T-helper 1 cell treated with Interleukin-12 subunit alpha and Interleukin-12 subunit beta and Interleukin-4 antibody, amounts not matched to agents 30 μg/mL and 1 μg/mL, for 36 hours (primary cell): Measurements from ENCODE around the gene OR2G6.
"Not testable (repeated sequence)": the region's sequence is repeated elsewhere in the genome, so short reads cannot be mapped to it uniquely, and the experiment has no call there.

Source experiments
- H3K27ac Mint-ChIP-seq: one replicate; pipeline ENCODE4 v1.8.0; 2021; ENCODE audit warnings: mild to moderate bottlenecking, mixed read lengths
- H3K27me3 Mint-ChIP-seq: one replicate; pipeline ENCODE4 v1.8.0; 2021; ENCODE audit warnings: low read depth, mixed read lengths
- H3K36me3 Mint-ChIP-seq: one replicate; pipeline ENCODE4 v1.8.0; 2021; ENCODE audit warnings: low read depth, mixed read lengths
- H3K4me1 Mint-ChIP-seq: one replicate; pipeline ENCODE4 v1.8.0; 2021; ENCODE audit warnings: low read depth, mixed read lengths
- H3K4me3 Mint-ChIP-seq: one replicate; pipeline ENCODE4 v1.8.0; 2021; ENCODE audit warnings: mild to moderate bottlenecking, moderate library complexity, mixed read lengths
- H3K9me3 Mint-ChIP-seq: one replicate; pipeline ENCODE4 v1.8.0; 2021; ENCODE audit warnings: mixed read lengths

OR2G6 gene

DNA sequence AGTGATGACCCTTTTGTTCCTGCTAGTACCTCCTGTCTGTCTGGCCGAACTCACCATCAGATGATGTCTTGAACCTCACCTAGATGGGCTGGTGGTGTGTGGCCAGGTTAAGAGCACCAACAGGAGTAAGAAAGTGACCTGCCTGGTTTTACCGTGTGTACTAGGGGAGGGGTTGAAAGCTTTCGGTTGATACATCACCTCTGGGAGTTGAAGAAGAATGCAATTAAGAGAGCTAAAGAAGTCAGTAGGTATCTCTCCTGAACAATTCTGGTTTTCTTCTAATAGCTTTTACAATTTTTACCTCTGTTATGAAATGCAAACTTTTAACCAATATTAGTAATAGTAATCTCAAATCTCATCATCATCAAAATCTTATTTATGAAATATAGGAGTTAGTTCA is 54.8 kb downstream of the OR2G6 start, which contains the start of gene OR2T29:
Gene OR2T29, minus strand, starts transcription at position 101 of the 400 bp plus-strand sequence. CDS start 3,281 bp downstream, outside the sequence.
- H3K36me3 Mint-ChIP-seq = not testable (repeated sequence)

DNA sequence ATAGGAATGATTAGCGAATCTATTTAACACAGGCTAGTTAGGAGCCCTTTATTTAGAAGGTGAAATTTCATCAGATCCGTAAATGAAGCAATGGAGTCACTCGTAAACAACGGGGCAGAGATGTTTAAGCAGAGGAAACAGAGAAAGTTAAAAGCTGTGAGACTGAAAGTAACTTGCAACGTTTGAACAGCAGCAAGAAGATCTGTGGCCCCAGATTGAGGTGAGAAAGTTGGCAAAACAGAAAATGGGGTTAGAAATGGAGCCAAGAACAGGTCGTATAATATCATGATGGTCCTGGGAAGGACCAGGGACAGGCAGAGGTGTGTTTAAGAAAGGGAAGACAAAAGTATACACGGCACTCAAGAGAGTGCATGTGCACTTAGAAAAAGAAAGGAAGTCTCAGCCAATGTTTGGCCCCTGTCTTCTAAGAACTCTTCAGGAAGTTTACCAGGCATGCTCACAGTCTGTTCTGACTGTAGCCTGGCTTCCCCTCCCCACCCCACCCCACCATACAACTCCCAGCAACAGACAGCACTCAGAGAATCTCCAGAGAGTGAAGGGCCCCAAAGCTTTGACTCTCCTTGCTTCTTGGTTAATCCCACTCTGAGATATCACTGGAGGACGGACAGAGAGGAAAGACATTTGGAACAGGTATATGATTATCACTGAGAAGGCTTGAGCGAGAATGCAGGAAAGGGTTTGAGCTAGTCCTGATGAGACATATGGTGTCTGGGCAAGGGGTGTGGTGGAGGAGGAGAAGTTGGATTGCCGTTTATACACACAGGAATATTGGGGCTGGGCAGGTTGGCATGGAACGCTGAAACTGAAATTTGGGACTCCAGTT is 57.9 kb downstream of the OR2G6 start:
- Mint-ChIP-seq H3K27ac (peak overlapping the region; percentile 87), H3K4me3 (peak overlapping the region; percentile 85)
- H3K9me3 Mint-ChIP-seq, H3K27me3 Mint-ChIP-seq, H3K4me1 Mint-ChIP-seq, H3K36me3 Mint-ChIP-seq: not testable (repeated sequence)

More for the DNA sequence above, 54.8 kb downstream of the OR2G6 start, which contains the start of gene OR2T29:
- H3K4me3 Mint-ChIP-seq, H3K27ac Mint-ChIP-seq, H3K27me3 Mint-ChIP-seq, H3K9me3 Mint-ChIP-seq, H3K4me1 Mint-ChIP-seq: not testable (repeated sequence)

DNA sequence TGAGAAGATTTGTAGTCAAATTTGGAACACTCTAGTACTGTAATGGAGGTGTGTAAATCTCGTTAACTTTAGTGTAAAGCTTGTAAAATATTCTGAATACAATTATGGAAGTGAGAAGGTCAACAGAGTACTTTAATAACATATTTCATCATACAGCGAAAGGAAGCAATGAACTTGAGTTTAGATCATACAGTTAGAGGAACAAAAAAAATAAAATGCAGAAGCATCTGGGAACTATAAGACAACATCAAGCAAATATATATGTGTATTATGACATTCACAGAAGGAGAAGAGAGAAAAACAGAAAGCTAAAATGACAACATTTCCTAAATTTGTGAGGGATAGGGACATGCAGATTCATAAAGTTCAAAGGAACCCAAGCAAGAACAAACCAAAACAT is 61.2 kb downstream of the OR2G6 start:
- H3K36me3 Mint-ChIP-seq, H3K9me3 Mint-ChIP-seq, H3K27me3 Mint-ChIP-seq, H3K27ac Mint-ChIP-seq, H3K4me3 Mint-ChIP-seq, H3K4me1 Mint-ChIP-seq: not testable (repeated sequence)

DNA sequence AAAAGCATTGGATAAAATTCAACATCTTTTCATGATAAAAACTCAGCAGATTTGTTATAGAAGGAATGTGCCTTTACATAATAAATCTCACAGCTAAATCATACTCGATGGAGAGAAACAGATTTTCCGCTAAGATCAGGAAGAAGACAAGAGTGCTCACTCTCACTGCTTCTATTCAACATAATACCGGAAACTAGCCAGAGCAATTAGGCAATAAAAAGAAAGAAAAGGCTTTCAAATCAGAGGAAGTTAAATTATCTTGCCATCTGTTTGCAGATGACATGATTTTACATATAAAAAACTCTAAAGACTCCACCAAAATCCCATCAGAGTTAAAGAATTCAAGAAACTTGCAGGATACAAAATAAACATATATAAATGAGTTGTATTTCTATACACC is 62.9 kb downstream of the OR2G6 start:
- not testable (repeated sequence) for H3K27ac Mint-ChIP-seq, H3K36me3 Mint-ChIP-seq, H3K4me3 Mint-ChIP-seq, H3K9me3 Mint-ChIP-seq, H3K4me1 Mint-ChIP-seq, H3K27me3 Mint-ChIP-seq

DNA sequence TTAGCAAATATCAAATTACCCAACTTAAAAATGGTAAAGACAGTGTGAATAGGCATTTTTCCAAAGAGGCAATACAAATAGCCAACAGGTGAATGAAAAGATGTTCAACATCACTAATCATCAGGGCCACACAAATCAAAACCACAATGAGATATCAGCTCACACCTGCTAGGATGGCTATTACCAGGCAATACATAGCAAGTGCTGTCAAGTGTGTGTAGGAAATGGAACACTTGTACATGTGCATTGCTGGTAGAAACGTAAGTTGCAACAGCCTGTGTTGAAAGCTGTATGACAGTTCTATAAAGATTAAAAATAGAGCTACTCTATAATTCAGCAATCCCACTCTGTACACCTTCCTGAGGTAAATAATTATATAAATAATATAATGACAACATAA is 64.2 kb downstream of the OR2G6 start:
- H3K27ac Mint-ChIP-seq, H3K27me3 Mint-ChIP-seq, H3K9me3 Mint-ChIP-seq, H3K36me3 Mint-ChIP-seq, H3K4me1 Mint-ChIP-seq, H3K4me3 Mint-ChIP-seq: not testable (repeated sequence)

DNA sequence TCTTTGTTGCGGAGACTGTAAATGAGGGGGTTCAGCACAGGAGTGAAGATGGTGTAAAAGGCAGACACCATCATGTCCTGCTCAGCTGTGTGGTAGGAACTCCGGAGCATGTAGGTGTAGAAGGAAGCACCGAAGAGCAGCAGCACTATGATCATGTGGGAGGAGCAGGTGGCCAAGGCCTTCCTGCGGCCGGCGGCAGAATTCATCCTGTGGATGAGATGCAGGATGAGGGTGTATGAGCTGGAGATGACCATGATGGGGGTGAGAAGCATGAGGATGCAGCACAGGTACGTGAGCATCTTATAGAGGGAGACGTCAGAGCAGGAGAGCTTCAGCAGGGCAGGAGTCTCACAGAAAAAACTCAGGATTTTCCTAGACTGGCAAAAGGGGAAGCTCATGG is 66.0 kb downstream of the OR2G6 start:
- H3K9me3 Mint-ChIP-seq, H3K4me1 Mint-ChIP-seq, H3K27ac Mint-ChIP-seq: not testable (repeated sequence)

DNA sequence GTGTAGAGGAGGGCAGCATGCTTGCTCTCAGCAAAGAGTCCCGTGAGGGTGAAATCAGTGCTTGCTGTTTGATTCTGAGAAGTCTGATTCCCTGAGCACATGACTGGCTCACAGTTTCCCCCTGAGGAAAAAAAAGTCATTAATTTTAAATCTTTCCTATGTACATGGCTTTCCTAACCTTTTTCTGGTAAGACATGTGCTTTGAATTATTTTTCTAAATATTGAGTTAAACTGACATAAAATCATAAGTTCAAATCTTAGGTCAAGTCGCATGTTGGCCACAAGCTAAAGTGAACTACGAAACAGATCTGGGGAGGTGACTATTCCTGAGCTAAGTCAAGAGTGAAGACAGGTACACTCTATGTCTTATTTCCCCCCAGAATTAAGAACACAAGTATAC is 66.8 kb downstream of the OR2G6 start, which contains the start of gene OR2T34:
Gene OR2T34, minus strand, starts transcription at position 101 of the 400 bp plus-strand sequence. Its CDS starts 0 bp downstream, at position 101.
- not testable (repeated sequence) for H3K4me3 Mint-ChIP-seq, H3K36me3 Mint-ChIP-seq, H3K27ac Mint-ChIP-seq, H3K27me3 Mint-ChIP-seq, H3K9me3 Mint-ChIP-seq, H3K4me1 Mint-ChIP-seq

More for the DNA sequence above, 66.0 kb downstream of the OR2G6 start:
- H3K27me3 Mint-ChIP-seq, H3K36me3 Mint-ChIP-seq, H3K4me3 Mint-ChIP-seq: not testable (repeated sequence)

DNA sequence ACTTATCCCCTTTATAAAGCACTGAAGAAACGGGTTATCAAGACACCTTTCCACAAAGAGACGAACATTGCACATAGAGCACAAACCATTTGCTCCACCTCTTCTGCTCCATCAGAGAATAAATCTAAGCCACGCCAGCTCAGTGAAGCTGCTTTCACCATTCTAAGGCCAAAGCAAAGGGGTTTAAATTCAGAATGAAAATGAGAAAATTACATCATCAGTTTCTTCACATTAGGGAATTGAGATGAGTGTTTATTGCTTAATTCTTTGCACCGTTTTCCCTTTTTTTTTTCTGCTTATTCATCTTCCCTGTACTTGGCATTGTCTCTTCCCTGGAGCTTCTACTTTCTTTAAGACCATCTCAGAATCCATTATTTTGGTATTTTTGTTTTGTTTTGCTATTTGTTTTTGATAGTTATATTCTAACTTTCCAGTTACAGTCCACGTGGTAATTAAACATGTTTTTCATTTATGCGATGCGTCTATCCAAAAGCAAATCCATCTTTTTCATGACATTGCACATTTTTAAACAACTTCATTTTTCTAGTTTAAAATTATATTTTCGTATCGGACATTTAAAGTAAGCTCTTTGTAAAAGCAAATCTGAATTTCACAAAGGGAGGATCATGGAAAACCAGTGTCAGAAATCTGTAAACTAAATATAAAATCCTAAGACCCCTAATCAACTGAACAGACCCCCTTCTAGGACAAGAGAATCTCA is 68.5 kb downstream of the OR2G6 start:
- Mint-ChIP-seq H3K27ac (no peak overlapping the region), H3K4me3 (no peak overlapping the region), H3K9me3 (peaks cover 4% of the 10 kb centered on the region), H3K27me3 (no peaks in the 10 kb centered on the region), H3K4me1 (no peaks in the 10 kb centered on the region), H3K36me3 (no peaks in the 10 kb centered on the region)
